A673 (cell line): ENCODE measurements around the gene TTL. TPM values are rescaled to one million over a fixed set of nuclear protein-coding genes. Genes with fewer than 3 reads are reported as not detected.

Experiments
- BruUV-seq: library from RNA; stranded (reverse); fragments of 400-500 nt; replicated peaks from 2 replicates; lab custom pipeline; 2021; lab: Mats Ljungman, UMichigan
- CTCF ChIA-PET: fragments of 300-600 bp; sonication (Branson Sonifier 250); formaldehyde crosslinking; loops from one replicate; lab custom pipeline; 2022; ENCODE audit warnings: antibody characterized with exemption; lab: Charles Lee
- POLR2A ChIA-PET: fragments of 300-600 bp; sonication (Branson Sonifier 250); formaldehyde crosslinking; loops from one replicate; lab custom pipeline; 2022; ENCODE audit warnings: antibody characterized with exemption; ENCODE audit not compliant: low non-redundant PET; lab: Charles Lee
- DNase-seq: peaks from one replicate; pipeline ENCODE4 v3.0.0-alpha.2; 2015; ENCODE audit warnings: low spot score
- H3K27ac ChIP-seq: fragments of 200-600 bp; sonication (generic); 2 replicates; pipeline ENCODE4 v1.5.1; 2016; ENCODE audit warnings: mixed run types, low read depth, mild to moderate bottlenecking, mixed read lengths, antibody characterized with exemption, low read length; ENCODE audit not compliant: poor library complexity, severe bottlenecking
- H3K27me3 ChIP-seq: fragments of 200-600 bp; sonication (generic); replicated peaks from 2 replicates; pipeline ENCODE4 v1.6.1; 2017; ENCODE audit warnings: mixed run types, low read depth, mild to moderate bottlenecking, mixed read lengths, antibody characterized with exemption, low read length; ENCODE audit not compliant: insufficient read depth, poor library complexity
- H3K36me3 ChIP-seq: fragments of 200-600 bp; sonication (generic); 2 replicates; pipeline ENCODE4 v1.6.1; 2016; ENCODE audit warnings: mixed run types, mild to moderate bottlenecking, mixed read lengths, antibody characterized with exemption, low read length; ENCODE audit not compliant: insufficient read depth, poor library complexity, severe bottlenecking
- H3K4me1 ChIP-seq: fragments of 200-600 bp; sonication (generic); 2 replicates; pipeline ENCODE4 v1.6.1; 2017; ENCODE audit warnings: mixed run types, mild to moderate bottlenecking, mixed read lengths, antibody characterized with exemption, low read length; ENCODE audit not compliant: insufficient read depth, poor library complexity, severe bottlenecking
- H3K4me3 ChIP-seq: fragments of 200-600 bp; sonication (generic); 2 replicates; pipeline ENCODE4 v1.5.1; 2016; ENCODE audit warnings: low read depth, mixed run types, mild to moderate bottlenecking, mixed read lengths, low read length; ENCODE audit not compliant: poor library complexity, severe bottlenecking
- H3K9me3 ChIP-seq: fragments of 200-600 bp; sonication (generic); 2 replicates; pipeline ENCODE4 v1.6.1; 2016; ENCODE audit warnings: mixed run types, low read depth, mild to moderate bottlenecking, mixed read lengths, antibody characterized with exemption, low read length; ENCODE audit not compliant: poor library complexity, severe bottlenecking
- CTCF ChIP-seq: fragments of 300-800, 200-600 bp; sonication (generic); conservative IDR thresholded peaks from 2 replicates; pipeline ENCODE4 v1.5.1; 2017; ENCODE audit warnings: low read depth, mild to moderate bottlenecking, antibody characterized with exemption, low read length, moderate library complexity, mixed read lengths
- EZH2 ChIP-seq: fragments of 200-600 bp; sonication (generic); IDR thresholded peaks from 2 replicates; pipeline ENCODE4 v1.6.1; 2017; ENCODE audit warnings: borderline replicate concordance, low read depth, mild to moderate bottlenecking, mixed read lengths, antibody characterized with exemption, low read length; ENCODE audit not compliant: poor library complexity, severe bottlenecking
- intact Hi-C: fragments of 100-400 bp; cut with micrococcal nuclease; formaldehyde crosslinking; loops from one replicate; pipeline ENCODE4 v1.10.0; 2022; ENCODE audit not compliant: unreplicated experiment
- total RNA-seq: library from RNA; stranded (reverse); gene quantifications from 2 replicates; pipeline ENCODE4 v1.2.3, GENCODE V29; 2021

Gene TTL
- total RNA-seq, 1 experiment from 2014 or later, result 146 TPM

DNA sequence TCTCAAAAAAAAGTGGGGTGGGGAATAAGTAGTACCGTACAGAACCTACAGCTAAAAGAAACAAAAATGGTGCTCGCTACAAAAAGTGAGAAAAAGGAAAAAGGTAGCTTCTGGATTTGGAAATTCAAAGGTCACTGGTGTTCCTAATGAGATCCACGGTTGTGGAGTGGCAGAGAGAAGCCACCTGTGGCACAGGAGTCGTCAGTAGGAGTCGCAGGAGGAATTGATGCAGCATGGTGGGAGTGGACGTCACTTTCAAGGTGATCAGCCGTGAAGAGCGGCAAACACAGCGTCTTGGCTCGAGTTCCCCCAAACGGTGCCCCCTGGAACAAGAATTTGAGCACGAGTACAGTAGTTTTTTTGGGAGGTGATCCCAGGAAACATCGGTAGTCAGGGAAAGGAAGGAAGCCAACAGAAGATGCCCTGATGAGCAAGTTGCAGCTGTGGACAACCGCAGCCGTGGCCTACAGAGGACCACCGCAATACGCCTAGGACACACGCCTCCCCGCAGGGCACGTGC is 1.4 kb upstream of the TTL start:
- CTCF ChIA-PET, result interaction anchor here (0.6 to 1.1 kb wide), 3 partner anchors 97 to 103 kb away, joined by 4 to 13 read pairs (median 7); no protein-coding TSS in a partner anchor
- TF ChIP-seq EZH2 (no peak), CTCF (no peak)
- Histone ChIP-seq H3K27ac (no peak overlapping the region), H3K4me1 (peaks cover 8% of the 10 kb centered on the region), H3K36me3 (peaks cover 10% of the 10 kb centered on the region), H3K4me3 (peak overlapping the region; percentile 92), H3K9me3 (no peaks in the 10 kb centered on the region), H3K27me3 (no peaks in the 10 kb centered on the region)
- intact Hi-C loops, result loop anchor here (1.0 to 2.0 kb wide), 2 partner anchors 62 to 102 kb away; partner anchors contain the start of gene POLR1B
- BruUV-seq, result no TSS peak
- no peak for DNase-seq
- POLR2A ChIA-PET, result no interaction called here

DNA sequence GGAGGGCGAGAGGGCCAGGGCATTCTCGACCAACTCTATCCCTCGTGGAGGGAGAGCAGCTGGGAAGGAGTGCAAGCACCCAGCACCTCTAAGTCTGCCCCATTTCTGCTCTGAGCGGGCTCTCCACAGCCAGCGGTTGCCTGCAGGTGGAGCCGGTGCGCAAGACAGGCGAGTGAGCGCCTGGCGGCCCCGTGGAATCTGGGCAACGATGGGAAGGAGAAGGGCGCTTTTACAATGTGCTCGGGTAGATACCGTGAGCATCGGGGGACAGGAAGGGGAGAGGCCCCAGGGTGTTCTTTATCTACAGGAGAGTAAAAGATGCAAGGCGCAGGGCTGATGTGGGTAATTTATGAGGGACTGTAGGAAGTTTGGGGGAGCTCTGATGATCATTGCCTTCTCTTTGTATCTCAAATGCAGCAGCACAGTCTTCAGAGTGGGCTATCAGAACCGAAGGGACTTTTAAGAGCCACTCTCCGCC is 867 bp upstream of the TTL start:
- H3K27me3 ChIP-seq, result no peaks in the 10 kb centered on the region
- peak; percentile 96 for TF ChIP-seq CTCF
- no peak for TF ChIP-seq EZH2
- peak; percentile 94 for DNase-seq
- CTCF ChIA-PET, result interaction anchor here (0.6 to 1.1 kb wide), 2 partner anchors 98 to 102 kb away, joined by 4 to 13 read pairs; no protein-coding TSS in a partner anchor
- peaks cover 15% of the 10 kb centered on the region for H3K36me3 ChIP-seq
- H3K4me3 ChIP-seq, result peak overlapping the region; percentile 92
- intact Hi-C loops, result loop anchor here (1.0 to 2.0 kb wide), 2 partner anchors 62 to 101 kb away; partner anchors contain the start of gene POLR1B
- H3K9me3 ChIP-seq, result no peaks in the 10 kb centered on the region
- no TSS peak for BruUV-seq
- POLR2A ChIA-PET, result no interaction called here
- H3K4me1 ChIP-seq, result peaks cover 8% of the 10 kb centered on the region
- H3K27ac ChIP-seq, result peak overlapping the region; percentile 76

GRCh38 chr2:112482309-112483041 is 519 bp downstream of the TTL start:
- BruUV-seq, result no TSS peak
- TF ChIP-seq CTCF (no peak), EZH2 (no peak)
- ChIA-PET CTCF (no interaction called here), POLR2A (no interaction called here)
- H3K4me3 ChIP-seq, result peak overlapping the region; percentile 92
- H3K27ac ChIP-seq, result peak overlapping the region; percentile 88
- peaks cover 10% of the 10 kb centered on the region for H3K4me1 ChIP-seq
- intact Hi-C loops, result no loop called here
- no peaks in the 10 kb centered on the region for H3K9me3 ChIP-seq
- peak; percentile 54 for DNase-seq
- no peaks in the 10 kb centered on the region for H3K27me3 ChIP-seq
- H3K36me3 ChIP-seq, result peaks cover 28% of the 10 kb centered on the region
